Liver (tissue), 9 donors: ENCODE data around the gene ETS1. TPM values are rescaled to one million over a fixed set of nuclear protein-coding genes. Genes with fewer than 3 reads are reported as not detected.

Experiments
- DNase-seq: peaks from one replicate; pipeline ENCODE4 v3.0.0-alpha.2; 2017; ENCODE audit warnings: low spot score
- H3K27ac ChIP-seq, 2 donors: one replicate each; pipeline ENCODE4 v1.7.0; 2013; ENCODE audit warnings: inconsistent platforms in 2 of 2, low read length in 2 of 2, control low read depth in 1 of 2, low read depth in 1 of 2, mild to moderate bottlenecking in 1 of 2
- H3K27me3 ChIP-seq, 4 donors: one replicate each; pipeline versions ENCODE4 v1.6.1 to v1.7.0; 2013; ENCODE audit warnings: low read length in 3 of 4, inconsistent platforms in 1 of 4, mild to moderate bottlenecking in 1 of 4, moderate library complexity in 1 of 4; ENCODE audit not compliant: control insufficient read depth in 4 of 4, insufficient read depth in 4 of 4
- H3K36me3 ChIP-seq, 4 donors: one replicate each; pipeline versions ENCODE4 v1.6.1 to v1.7.0; 2013; ENCODE audit warnings: low read length in 3 of 4, mild to moderate bottlenecking in 3 of 4, low read depth in 1 of 4, moderate library complexity in 1 of 4; ENCODE audit not compliant: control insufficient read depth in 4 of 4, insufficient read depth in 3 of 4
- H3K4me1 ChIP-seq, 4 donors: one replicate each; pipeline versions ENCODE4 v1.6.1 to v1.7.0; 2013; ENCODE audit warnings: low read length in 3 of 4, mild to moderate bottlenecking in 3 of 4, moderate library complexity in 1 of 4; ENCODE audit not compliant: control insufficient read depth in 4 of 4, insufficient read depth in 4 of 4
- H3K4me3 ChIP-seq, 3 donors: one replicate each; pipeline versions ENCODE4 v1.6.1 to v1.7.0; 2013; ENCODE audit warnings: low read length in 3 of 3, control low read depth in 1 of 3, low read depth in 1 of 3, mild to moderate bottlenecking in 1 of 3
- H3K9ac ChIP-seq, 2 donors: one replicate each; pipeline ENCODE4 v1.7.0; 2013; ENCODE audit warnings: low read length in 2 of 2, mild to moderate bottlenecking in 2 of 2, moderate library complexity in 2 of 2, control low read depth in 1 of 2, low read depth in 1 of 2
- H3K9me3 ChIP-seq, 4 donors: one replicate each; pipeline versions ENCODE4 v1.6.1 to v1.7.0; 2013; ENCODE audit warnings: low read length in 3 of 4; ENCODE audit not compliant: control insufficient read depth in 4 of 4
- EGR1 ChIP-seq, 2 donors: IDR thresholded peaks; 2 replicates each; pipeline ENCODE4 v1.6.1; 2016 to 2018; ENCODE audit warnings: antibody characterized with exemption in 2 of 2, low read depth in 2 of 2
- FOXA1 ChIP-seq: IDR thresholded peaks from 2 replicates; pipeline ENCODE4 v1.6.1; 2016; ENCODE audit warnings: antibody characterized with exemption
- FOXA2 ChIP-seq: IDR thresholded peaks from 2 replicates; pipeline ENCODE4 v1.6.1; 2016; ENCODE audit warnings: antibody characterized with exemption
- GABPA ChIP-seq, 2 donors: IDR thresholded peaks in 1 of 2; conservative IDR thresholded peaks in 1 of 2; 2 replicates each; pipeline ENCODE4 v1.6.1; 2016; ENCODE audit warnings: antibody characterized with exemption in 2 of 2, mild to moderate bottlenecking in 1 of 2, moderate library complexity in 1 of 2
- HNF4A ChIP-seq, 2 donors: conservative IDR thresholded peaks; 2 replicates each; pipeline ENCODE4 v1.6.1; 2016; ENCODE audit warnings: antibody characterized with exemption in 2 of 2, mild to moderate bottlenecking in 2 of 2
- HNF4G ChIP-seq: IDR thresholded peaks from 2 replicates; pipeline ENCODE4 v1.6.1; 2016; ENCODE audit warnings: antibody characterized with exemption
- JUND ChIP-seq, 2 donors: IDR thresholded peaks; 2 replicates each; pipeline ENCODE4 v1.6.1; 2016; ENCODE audit warnings: antibody characterized with exemption in 2 of 2
- NR2F2 ChIP-seq: IDR thresholded peaks from 2 replicates; pipeline ENCODE4 v1.6.1; 2016; ENCODE audit warnings: antibody characterized with exemption
- RAD21 ChIP-seq, 2 donors: IDR thresholded peaks; 2 replicates each; pipeline ENCODE4 v1.6.1; 2016; ENCODE audit warnings: antibody characterized with exemption in 2 of 2, mild to moderate bottlenecking in 2 of 2
- RXRA ChIP-seq, 2 donors: IDR thresholded peaks; 2 replicates each; pipeline ENCODE4 v1.6.1; 2017 to 2018; ENCODE audit warnings: antibody characterized with exemption in 2 of 2, mild to moderate bottlenecking in 1 of 2
- SP1 ChIP-seq: IDR thresholded peaks from 2 replicates; pipeline ENCODE4 v1.6.1; 2018; ENCODE audit warnings: antibody characterized with exemption, mild to moderate bottlenecking
- TAF1 ChIP-seq: conservative IDR thresholded peaks from 2 replicates; pipeline ENCODE4 v1.6.1; 2016; ENCODE audit warnings: antibody characterized with exemption, mild to moderate bottlenecking
- YY1 ChIP-seq: IDR thresholded peaks from 2 replicates; pipeline ENCODE4 v1.6.1; 2016; ENCODE audit warnings: antibody characterized with exemption, mild to moderate bottlenecking
- WGBS: extraction: QIAGEN DNeasy Blood & Tissue Kit; methylation state at CpG from one replicate; pipeline ENCODE4 v1.1.7; 2013; 5-methylcytosine and 5-hydroxymethylcytosine counted together
- polyA plus RNA-seq, 2 donors: library from polyadenylated mRNA; stranded (reverse) in 1 of 2; unstranded in 1 of 2; fragments of 200-250 nt in 1 of 2; fragments of >200 nt in 1 of 2; fragmentation: Nextera tagmentation in 1 of 2; extraction: Ambion mirVana in 1 of 2; gene quantifications; one replicate each; pipeline versions ENCODE4 v1.2.1 to v1.2.3, GENCODE V29; 2013 to 2015
- total RNA-seq, 2 donors: library from RNA; depleted of rRNA; stranded (reverse); fragments of >200 nt; gene quantifications; one replicate each; pipeline ENCODE4 v1.2.3, GENCODE V29; 2014
- TF ChIP-seq, protein P1 (sequence below): IDR thresholded peaks from 2 replicates; pipeline ENCODE4 v1.6.1; 2016; ENCODE audit warnings: antibody characterized with exemption
- TF ChIP-seq, protein P2 (sequence below): IDR thresholded peaks from 2 replicates; pipeline ENCODE4 v1.6.1; 2016; ENCODE audit warnings: antibody characterized with exemption, mild to moderate bottlenecking
- TF ChIP-seq, protein P3 (sequence below): IDR thresholded peaks from 2 replicates; pipeline ENCODE4 v1.6.1; 2016; ENCODE audit warnings: antibody characterized with exemption
- TF ChIP-seq, protein P4 (sequence below): fragments of 150-350 bp; IDR thresholded peaks from 2 replicates; pipeline ENCODE4 v1.5.1; 2017; ENCODE audit warnings: improper control_type of control experiment, low read depth, low read length; ENCODE audit not compliant: missing input control
- TF ChIP-seq, protein P5 (sequence below): IDR thresholded peaks from 2 replicates; pipeline ENCODE4 v1.6.1; 2016; ENCODE audit warnings: antibody characterized with exemption
- donor health status: healthy.
- donor health status: healthy.
- donor health status: healthy.
- donor health status: healthy.
- donor health status: healthy.

The ETS1 gene
- total and polyA plus RNA-seq, 4 donors = 4.8 to 30.0 (median 20.3) TPM

DNA sequence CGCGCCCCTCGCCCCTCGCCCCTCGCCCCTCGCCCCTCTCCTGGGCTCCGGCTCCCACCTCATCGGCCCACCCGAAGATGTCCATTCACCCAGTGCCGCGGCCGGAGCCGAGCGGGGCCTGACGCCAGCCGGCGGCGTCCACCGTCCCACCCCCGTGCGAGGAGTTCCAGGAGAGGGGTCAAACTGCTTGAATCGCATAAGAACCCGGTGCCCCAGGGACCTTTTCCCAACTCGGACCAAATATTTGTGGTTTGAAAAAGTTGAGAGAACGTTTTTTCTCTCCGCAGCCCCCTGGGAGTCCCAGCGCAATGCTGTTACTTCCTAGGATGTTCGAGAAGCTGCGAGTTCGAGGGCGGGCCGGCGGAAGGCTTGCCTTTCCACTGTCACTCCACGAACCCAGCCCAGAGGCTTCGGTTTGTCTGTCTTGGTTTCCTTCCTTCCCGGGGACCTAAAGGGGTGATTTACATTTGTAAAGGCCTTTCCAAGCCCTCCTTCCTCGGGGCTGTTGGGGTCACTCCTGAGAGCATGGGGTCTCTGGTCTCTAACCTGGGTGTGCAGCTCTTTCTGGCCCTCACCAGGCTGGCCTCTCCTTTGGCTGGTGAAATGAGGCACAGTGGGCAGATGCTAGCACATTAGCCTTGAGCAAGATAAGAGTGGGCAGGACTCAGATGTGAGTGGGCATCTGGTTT is 38.0 kb downstream of the ETS1 start:
- Histone ChIP-seq H3K36me3 (no peaks in the 10 kb centered on the region), H3K9ac (peak overlapping the region in 1 of 2 donors; percentile 9), H3K4me3 (peak overlapping the region in 1 of 3 donors; percentile 58), H3K9me3 (no peaks in the 10 kb centered on the region), H3K4me1 (peaks cover 0 to 6% (median 3%) of the 10 kb centered on the region in 4 donors), H3K27me3 (no peaks in the 10 kb centered on the region), H3K27ac (peak overlapping the region; percentile 68 to 77)
- TF ChIP-seq FOXA1 = no peak
- TF ChIP-seq RAD21 (IDR thresholded peaks at IDR 0.05) = no peak
- TF ChIP-seq HNF4G = no peak
- no peak for TF ChIP-seq FOXA2
- TF ChIP-seq SP1 = no peak
- TF ChIP-seq HNF4A (conservative IDR thresholded peaks at IDR 0.05) = no peak
- TF ChIP-seq, protein P1, sequence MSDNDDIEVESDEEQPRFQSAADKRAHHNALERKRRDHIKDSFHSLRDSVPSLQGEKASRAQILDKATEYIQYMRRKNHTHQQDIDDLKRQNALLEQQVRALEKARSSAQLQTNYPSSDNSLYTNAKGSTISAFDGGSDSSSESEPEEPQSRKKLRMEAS = no peak
- no peak for TF ChIP-seq YY1
- no peak for DNase-seq
- 49% methylated on average over 37 of the region's 37 CpGs for WGBS

DNA sequence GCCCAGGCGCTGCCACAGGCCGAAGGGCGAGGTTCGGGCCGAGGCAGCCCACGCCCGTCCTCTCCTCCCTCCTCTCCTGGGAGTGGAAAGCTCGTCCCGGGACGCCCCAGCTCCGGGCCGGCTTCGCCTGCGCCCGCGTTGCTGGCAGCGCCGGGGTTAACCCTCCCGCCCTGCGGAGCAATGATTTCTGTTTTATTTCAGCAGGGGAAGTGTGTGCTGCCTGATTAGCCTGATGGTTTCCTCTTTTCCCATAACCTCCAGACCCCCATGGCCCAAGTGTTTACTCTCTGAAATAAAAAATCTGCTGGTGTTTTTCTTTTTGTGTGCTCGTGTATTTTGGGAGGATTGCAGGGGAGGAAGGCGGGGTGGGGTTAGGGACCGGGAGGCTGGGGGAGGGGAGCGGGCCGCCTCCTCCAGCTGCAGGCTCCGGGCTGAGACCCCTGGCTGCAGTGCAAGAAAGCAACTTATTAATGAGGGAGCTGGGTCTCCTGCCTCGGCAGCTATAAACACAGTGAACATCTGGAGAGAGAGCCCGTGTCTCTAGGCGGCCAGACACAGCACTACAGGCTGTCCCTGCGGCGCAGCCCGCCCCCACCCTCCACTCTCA is 38.6 kb downstream of the ETS1 start:
- no peaks in the 10 kb centered on the region for H3K27me3 ChIP-seq
- H3K27ac ChIP-seq = peak overlapping the region; percentile 68 to 77
- TF ChIP-seq YY1 (peak; percentile 44), HNF4A (conservative IDR thresholded peaks at IDR 0.05) (peak in 1 of 2 donors; percentile 1), EGR1 (IDR thresholded peaks at IDR 0.05; ENCODE audit: low read depth in 2 of 2) (no peak), NR2F2 (peak; percentile 99), GABPA (IDR thresholded peaks at IDR 0.05 in 1 of 2, conservative IDR thresholded peaks at IDR 0.05 in 1 of 2) (no peak), FOXA2 (no peak), TAF1 (no peak), RAD21 (IDR thresholded peaks at IDR 0.05) (peak; percentile 47 to 57), JUND (IDR thresholded peaks at IDR 0.05) (peak in 1 of 2 donors; percentile 15), RXRA (IDR thresholded peaks at IDR 0.05) (peak; percentile 31 to 55), HNF4G (no peak), FOXA1 (no peak), SP1 (peak; percentile 60)
- TF ChIP-seq, protein P1 = no peak
- TF ChIP-seq, protein P2, sequence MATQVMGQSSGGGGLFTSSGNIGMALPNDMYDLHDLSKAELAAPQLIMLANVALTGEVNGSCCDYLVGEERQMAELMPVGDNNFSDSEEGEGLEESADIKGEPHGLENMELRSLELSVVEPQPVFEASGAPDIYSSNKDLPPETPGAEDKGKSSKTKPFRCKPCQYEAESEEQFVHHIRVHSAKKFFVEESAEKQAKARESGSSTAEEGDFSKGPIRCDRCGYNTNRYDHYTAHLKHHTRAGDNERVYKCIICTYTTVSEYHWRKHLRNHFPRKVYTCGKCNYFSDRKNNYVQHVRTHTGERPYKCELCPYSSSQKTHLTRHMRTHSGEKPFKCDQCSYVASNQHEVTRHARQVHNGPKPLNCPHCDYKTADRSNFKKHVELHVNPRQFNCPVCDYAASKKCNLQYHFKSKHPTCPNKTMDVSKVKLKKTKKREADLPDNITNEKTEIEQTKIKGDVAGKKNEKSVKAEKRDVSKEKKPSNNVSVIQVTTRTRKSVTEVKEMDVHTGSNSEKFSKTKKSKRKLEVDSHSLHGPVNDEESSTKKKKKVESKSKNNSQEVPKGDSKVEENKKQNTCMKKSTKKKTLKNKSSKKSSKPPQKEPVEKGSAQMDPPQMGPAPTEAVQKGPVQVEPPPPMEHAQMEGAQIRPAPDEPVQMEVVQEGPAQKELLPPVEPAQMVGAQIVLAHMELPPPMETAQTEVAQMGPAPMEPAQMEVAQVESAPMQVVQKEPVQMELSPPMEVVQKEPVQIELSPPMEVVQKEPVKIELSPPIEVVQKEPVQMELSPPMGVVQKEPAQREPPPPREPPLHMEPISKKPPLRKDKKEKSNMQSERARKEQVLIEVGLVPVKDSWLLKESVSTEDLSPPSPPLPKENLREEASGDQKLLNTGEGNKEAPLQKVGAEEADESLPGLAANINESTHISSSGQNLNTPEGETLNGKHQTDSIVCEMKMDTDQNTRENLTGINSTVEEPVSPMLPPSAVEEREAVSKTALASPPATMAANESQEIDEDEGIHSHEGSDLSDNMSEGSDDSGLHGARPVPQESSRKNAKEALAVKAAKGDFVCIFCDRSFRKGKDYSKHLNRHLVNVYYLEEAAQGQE = peak; percentile 47
- TF ChIP-seq, protein P3, sequence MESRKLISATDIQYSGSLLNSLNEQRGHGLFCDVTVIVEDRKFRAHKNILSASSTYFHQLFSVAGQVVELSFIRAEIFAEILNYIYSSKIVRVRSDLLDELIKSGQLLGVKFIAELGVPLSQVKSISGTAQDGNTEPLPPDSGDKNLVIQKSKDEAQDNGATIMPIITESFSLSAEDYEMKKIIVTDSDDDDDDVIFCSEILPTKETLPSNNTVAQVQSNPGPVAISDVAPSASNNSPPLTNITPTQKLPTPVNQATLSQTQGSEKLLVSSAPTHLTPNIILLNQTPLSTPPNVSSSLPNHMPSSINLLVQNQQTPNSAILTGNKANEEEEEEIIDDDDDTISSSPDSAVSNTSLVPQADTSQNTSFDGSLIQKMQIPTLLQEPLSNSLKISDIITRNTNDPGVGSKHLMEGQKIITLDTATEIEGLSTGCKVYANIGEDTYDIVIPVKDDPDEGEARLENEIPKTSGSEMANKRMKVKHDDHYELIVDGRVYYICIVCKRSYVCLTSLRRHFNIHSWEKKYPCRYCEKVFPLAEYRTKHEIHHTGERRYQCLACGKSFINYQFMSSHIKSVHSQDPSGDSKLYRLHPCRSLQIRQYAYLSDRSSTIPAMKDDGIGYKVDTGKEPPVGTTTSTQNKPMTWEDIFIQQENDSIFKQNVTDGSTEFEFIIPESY = no peak
- TF ChIP-seq, protein P4, sequence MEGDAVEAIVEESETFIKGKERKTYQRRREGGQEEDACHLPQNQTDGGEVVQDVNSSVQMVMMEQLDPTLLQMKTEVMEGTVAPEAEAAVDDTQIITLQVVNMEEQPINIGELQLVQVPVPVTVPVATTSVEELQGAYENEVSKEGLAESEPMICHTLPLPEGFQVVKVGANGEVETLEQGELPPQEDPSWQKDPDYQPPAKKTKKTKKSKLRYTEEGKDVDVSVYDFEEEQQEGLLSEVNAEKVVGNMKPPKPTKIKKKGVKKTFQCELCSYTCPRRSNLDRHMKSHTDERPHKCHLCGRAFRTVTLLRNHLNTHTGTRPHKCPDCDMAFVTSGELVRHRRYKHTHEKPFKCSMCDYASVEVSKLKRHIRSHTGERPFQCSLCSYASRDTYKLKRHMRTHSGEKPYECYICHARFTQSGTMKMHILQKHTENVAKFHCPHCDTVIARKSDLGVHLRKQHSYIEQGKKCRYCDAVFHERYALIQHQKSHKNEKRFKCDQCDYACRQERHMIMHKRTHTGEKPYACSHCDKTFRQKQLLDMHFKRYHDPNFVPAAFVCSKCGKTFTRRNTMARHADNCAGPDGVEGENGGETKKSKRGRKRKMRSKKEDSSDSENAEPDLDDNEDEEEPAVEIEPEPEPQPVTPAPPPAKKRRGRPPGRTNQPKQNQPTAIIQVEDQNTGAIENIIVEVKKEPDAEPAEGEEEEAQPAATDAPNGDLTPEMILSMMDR = peak; percentile 8
- TF ChIP-seq, protein P5, sequence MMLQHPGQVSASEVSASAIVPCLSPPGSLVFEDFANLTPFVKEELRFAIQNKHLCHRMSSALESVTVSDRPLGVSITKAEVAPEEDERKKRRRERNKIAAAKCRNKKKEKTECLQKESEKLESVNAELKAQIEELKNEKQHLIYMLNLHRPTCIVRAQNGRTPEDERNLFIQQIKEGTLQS = no peak
- DNase-seq = no peak
- H3K9ac ChIP-seq = peak overlapping the region; percentile 22 to 57
- H3K4me1 ChIP-seq = peaks cover 0 to 6% (median 3%) of the 10 kb centered on the region in 4 donors
- WGBS = 5% methylated on average over 32 of the region's 32 CpGs
- H3K9me3 ChIP-seq = no peaks in the 10 kb centered on the region
- H3K4me3 ChIP-seq = peak overlapping the region; percentile 40 to 58 (median 41)
- no peaks in the 10 kb centered on the region for H3K36me3 ChIP-seq
